Stimulated activated CD4-positive, alpha-beta T cell treated with anti-CD3 and anti-CD28 coated beads, TNF-alpha, amount 100 ng/mL, for 1 hour (primary cell): ENCODE measurements around the gene RO60.
A peak's percentile ranks its signal among the peaks of the same experiment; 100 is the strongest.

ENCODE experiments used
- DNase-seq, 3 donors: peaks; one replicate each; pipeline ENCODE4 v3.0.0-alpha.2; 2020; ENCODE audit warnings: low read depth in 3 of 3, low spot score in 1 of 3

Gene RO60

GRCh38 chr1:193060938-193061337, 1.5 kb downstream of the RO60 start:
- no peak for DNase-seq

- no peak for DNase-seq
Observed at GRCh38 chr1:193062698-193063463, 3.5 kb downstream of the RO60 start.

DNA sequence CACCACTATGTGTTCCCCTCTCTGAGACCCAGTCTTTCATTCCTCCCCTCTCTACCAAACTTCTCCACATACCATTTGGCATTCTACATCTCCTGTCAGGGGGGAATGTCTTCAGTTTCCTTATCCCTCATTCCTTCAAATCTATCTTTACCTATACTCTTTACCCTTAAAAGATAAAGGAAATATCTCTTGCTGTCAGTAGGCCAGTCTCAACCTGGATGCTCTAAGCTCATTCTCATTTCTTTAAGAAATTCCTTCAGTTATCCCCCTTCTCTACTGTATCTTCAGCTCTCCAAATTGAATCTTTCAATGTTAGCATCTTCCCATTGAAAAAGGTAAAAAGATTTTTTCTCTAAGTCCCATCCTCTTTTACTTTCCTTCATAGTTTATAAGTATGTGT, 6.5 kb downstream of the RO60 start:
- no peak for DNase-seq

GRCh38 chr1:193066606-193067005, 7.2 kb downstream of the RO60 start:
- no peak for DNase-seq

DNA sequence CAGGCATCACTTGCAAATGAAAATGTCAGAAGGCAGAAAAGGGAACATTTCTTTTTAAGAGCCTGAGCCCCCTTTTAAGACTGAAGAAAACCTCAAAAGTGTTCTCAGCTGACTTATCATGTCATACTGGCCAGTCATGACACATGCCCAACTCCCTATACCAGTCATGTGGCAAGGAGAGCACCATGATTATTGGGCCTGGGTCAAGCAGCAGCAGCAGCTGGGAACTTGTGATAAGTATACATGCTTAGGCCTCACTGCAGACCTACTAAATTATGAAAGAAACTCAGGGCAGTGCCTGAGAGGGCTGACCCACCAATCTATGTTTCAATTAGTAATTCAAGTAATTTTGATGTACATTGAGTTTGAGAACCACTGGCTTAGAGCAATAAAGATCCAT, 8.6 kb downstream of the RO60 start:
- DNase-seq, result no peak

DNA sequence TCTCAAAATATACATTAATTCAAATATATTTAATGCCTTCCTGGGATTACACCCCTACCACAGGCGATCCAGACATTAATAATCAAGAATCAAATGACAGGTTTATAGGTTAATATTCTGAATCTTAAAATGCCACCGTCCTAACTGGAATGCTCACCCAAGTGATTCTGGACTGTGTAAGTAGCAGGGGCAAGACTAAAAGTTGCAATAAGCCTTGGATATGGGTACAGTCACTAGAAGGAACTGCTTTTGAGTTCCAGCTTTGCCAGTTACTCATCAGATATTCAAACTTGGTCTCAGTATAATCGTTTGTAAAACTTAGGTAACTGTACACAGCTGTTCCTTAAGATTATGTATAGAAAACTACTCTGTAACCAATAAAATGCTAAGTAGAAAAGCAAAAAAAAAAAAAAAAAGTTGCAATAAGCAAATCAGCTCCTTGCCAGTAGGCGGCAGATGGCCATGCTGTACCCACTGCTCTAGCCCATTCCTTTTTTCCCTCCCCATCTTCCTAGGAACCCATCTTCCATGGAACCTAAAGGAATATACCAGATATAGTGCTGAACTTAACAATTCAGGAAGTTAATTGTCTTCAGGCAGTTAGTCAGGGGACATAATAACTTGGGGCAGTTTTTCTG, 10.5 kb downstream of the RO60 start:
- DNase-seq, result no peak

GRCh38 chr1:193070386-193070753, 11.0 kb downstream of the RO60 start:
- no peak for DNase-seq

DNA sequence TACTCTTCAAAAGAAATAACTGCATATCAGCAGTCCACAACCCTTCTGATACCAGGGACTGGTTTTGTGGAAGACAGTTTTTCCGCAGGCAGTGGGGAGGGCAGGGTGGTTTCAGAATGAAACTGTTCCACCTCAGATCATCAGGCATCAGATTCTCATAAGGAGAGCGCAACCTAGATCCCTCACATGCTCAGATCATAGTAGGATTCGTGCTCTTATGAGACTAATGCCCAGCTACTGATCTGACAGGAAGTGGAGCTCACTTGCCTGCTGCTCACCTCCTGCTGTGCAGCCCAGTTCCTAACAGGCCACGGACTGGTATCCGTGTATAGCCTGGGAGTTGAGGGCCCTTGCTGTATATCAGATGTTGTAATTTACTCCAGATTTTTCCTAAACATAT, 11.5 kb downstream of the RO60 start:
- DNase-seq, result no peak

- no peak for DNase-seq
Observed at GRCh38 chr1:193077991-193078390, 18.6 kb downstream of the RO60 start.

- no peak for DNase-seq
Observed at GRCh38 chr1:193079187-193079586, 19.8 kb downstream of the RO60 start.

- DNase-seq, result no peak
Observed at GRCh38 chr1:193083365-193084088, 24.1 kb downstream of the RO60 start.

DNA sequence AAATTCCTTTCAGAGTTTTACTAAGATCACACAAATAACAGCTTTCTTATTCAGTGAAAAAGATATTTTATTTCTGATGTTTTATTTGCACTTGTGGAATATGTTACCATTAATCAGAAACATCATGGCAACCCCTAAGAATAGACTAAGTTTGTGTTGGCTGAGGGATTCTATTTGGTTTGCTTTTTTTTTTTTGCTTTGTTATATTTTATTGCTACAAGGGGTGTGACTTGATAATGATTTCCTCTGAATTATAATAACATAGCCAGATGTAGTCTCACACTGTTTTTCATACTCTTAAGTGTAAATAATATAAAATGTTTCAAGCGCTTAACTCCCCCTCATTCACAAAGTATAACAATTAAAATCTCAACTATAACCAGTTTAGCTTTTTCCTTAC, 25.9 kb downstream of the RO60 start:
- no peak for DNase-seq

DNA sequence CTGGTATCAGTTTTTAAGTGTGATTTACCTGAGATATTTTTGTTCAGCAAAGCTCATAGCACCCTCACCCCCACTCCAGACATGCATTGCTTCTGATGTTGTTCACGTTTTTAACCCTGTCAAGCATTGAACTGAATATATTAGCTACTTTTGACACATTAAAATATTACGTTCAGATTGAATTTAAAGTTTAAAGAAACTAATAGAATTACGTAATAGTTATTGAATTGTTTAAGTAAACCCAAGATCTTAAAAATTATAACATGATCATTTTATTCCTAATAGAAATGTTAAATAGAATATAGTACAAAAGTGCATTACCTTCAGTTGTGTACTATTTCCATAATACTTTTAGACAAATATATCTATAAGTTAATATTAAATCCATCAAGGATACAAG, 26.9 kb downstream of the RO60 start:
- DNase-seq, result no peak

DNA sequence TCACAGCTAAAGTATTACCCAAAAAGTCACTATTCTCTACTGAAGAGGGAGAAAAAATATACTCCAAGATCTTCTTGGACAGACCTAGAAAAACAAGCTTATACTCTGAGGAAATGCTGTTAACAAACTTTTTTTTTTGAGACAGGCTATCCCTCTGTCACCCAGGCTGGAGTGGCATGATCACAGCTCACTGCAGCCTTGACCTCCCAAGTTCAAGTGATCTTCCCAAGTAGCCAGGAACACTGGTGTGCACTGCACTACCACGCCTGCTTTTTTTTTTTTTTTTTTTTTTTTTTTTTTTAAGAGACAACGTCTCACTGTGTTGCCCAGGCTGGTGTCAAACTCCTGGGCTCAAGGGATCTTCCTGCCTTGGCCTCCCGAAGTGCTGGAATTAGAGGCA, 28.5 kb downstream of the RO60 start:
- no peak for DNase-seq

GRCh38 chr1:193090865-193091264, 31.5 kb downstream of the RO60 start:
- DNase-seq, result no peak

GRCh38 chr1:193094112-193094511, 34.7 kb downstream of the RO60 start:
- DNase-seq, result no peak

DNA sequence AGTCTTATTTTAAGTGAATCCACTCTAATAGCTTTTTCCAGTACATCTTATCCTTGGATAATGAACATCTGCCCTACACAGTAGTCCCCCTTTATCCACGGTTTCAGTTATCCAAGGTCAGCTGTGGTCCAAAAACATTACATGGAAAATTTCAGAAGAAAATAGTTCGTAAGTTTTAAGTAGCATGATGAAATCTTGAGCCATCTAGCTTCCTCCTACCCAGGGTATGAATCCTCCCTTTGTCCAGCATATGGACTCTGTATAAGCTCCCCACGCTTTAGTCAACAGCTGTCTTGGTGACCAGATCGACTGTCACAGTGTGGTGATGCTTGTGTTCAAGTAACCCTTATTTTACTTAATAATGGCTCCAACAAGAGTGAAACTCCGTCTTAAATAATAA, 43.2 kb downstream of the RO60 start:
- DNase-seq, result no peak

- no peak for DNase-seq
Observed at GRCh38 chr1:193103759-193104501, 44.5 kb downstream of the RO60 start.

DNA sequence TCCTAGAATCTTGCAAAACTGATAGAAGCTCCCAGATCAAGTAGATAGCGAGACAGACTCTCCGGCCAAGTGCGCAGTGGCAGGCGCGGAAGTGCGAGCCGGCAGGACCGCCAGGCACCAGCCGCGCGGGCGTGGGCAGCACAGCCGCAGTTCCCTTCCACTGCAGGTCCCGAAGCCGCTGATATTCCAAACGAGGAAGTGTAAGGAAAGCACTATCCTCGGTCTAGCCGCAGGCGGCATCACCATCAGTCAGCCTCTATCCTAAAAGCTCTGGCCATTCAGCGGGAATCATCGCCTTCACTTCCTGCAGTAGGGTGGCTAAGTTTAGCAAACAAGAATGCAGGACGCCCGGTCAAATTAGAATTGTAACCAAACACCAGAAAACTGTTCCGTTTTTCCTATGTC, 45.1 kb downstream of the RO60 start:
- DNase-seq, result no peak

- peak in 2 of 3 donors; percentile 17 to 45 for DNase-seq
Observed at GRCh38 chr1:193104907-193105820, 45.8 kb downstream of the RO60 start, which contains the start of gene GLRX2. Gene GLRX2, minus strand, starts transcription at chr1:193105414. Its CDS starts 32 bp downstream, at chr1:193105382.

DNA sequence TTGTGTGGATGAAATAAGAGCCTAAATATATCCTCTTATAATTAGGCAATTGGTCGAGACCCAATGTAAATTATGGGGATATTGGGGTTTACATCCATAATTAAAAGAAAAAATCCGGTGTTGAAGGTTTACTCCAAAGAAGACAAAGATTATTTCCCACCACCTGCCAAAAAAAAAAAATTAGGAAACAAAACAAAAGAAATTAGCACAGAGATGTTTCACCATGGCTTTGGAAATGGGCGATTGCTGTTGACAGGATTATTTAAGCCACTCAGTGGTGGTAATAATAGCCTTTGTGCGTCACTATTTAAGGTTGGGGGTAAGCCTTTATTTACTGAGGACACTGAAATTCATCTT, 46.4 kb downstream of the RO60 start:
- no peak for DNase-seq
